A673 (cell line): ENCODE measurements around the gene CHD8. TPM values are rescaled to one million over a fixed set of nuclear protein-coding genes. Genes with fewer than 3 reads are reported as not detected.

Experiments
- BruUV-seq: library from RNA; stranded (reverse); fragments of 400-500 nt; replicated peaks from 2 replicates; lab custom pipeline; 2021; lab: Mats Ljungman, UMichigan
- CTCF ChIA-PET: fragments of 300-600 bp; sonication (Branson Sonifier 250); formaldehyde crosslinking; loops from one replicate; lab custom pipeline; 2022; ENCODE audit warnings: antibody characterized with exemption; lab: Charles Lee
- POLR2A ChIA-PET: fragments of 300-600 bp; sonication (Branson Sonifier 250); formaldehyde crosslinking; loops from one replicate; lab custom pipeline; 2022; ENCODE audit warnings: antibody characterized with exemption; ENCODE audit not compliant: low non-redundant PET; lab: Charles Lee
- DNase-seq: peaks from one replicate; pipeline ENCODE4 v3.0.0-alpha.2; 2015; ENCODE audit warnings: low spot score
- H3K27ac ChIP-seq: fragments of 200-600 bp; sonication (generic); 2 replicates; pipeline ENCODE4 v1.5.1; 2016; ENCODE audit warnings: mixed run types, low read depth, mild to moderate bottlenecking, mixed read lengths, antibody characterized with exemption, low read length; ENCODE audit not compliant: poor library complexity, severe bottlenecking
- H3K27me3 ChIP-seq: fragments of 200-600 bp; sonication (generic); replicated peaks from 2 replicates; pipeline ENCODE4 v1.6.1; 2017; ENCODE audit warnings: mixed run types, low read depth, mild to moderate bottlenecking, mixed read lengths, antibody characterized with exemption, low read length; ENCODE audit not compliant: insufficient read depth, poor library complexity
- H3K36me3 ChIP-seq: fragments of 200-600 bp; sonication (generic); 2 replicates; pipeline ENCODE4 v1.6.1; 2016; ENCODE audit warnings: mixed run types, mild to moderate bottlenecking, mixed read lengths, antibody characterized with exemption, low read length; ENCODE audit not compliant: insufficient read depth, poor library complexity, severe bottlenecking
- H3K4me1 ChIP-seq: fragments of 200-600 bp; sonication (generic); 2 replicates; pipeline ENCODE4 v1.6.1; 2017; ENCODE audit warnings: mixed run types, mild to moderate bottlenecking, mixed read lengths, antibody characterized with exemption, low read length; ENCODE audit not compliant: insufficient read depth, poor library complexity, severe bottlenecking
- H3K4me3 ChIP-seq: fragments of 200-600 bp; sonication (generic); 2 replicates; pipeline ENCODE4 v1.5.1; 2016; ENCODE audit warnings: low read depth, mixed run types, mild to moderate bottlenecking, mixed read lengths, low read length; ENCODE audit not compliant: poor library complexity, severe bottlenecking
- H3K9me3 ChIP-seq: fragments of 200-600 bp; sonication (generic); 2 replicates; pipeline ENCODE4 v1.6.1; 2016; ENCODE audit warnings: mixed run types, low read depth, mild to moderate bottlenecking, mixed read lengths, antibody characterized with exemption, low read length; ENCODE audit not compliant: poor library complexity, severe bottlenecking
- CTCF ChIP-seq: fragments of 300-800, 200-600 bp; sonication (generic); conservative IDR thresholded peaks from 2 replicates; pipeline ENCODE4 v1.5.1; 2017; ENCODE audit warnings: low read depth, mild to moderate bottlenecking, antibody characterized with exemption, low read length, moderate library complexity, mixed read lengths
- EZH2 ChIP-seq: fragments of 200-600 bp; sonication (generic); IDR thresholded peaks from 2 replicates; pipeline ENCODE4 v1.6.1; 2017; ENCODE audit warnings: borderline replicate concordance, low read depth, mild to moderate bottlenecking, mixed read lengths, antibody characterized with exemption, low read length; ENCODE audit not compliant: poor library complexity, severe bottlenecking
- intact Hi-C: fragments of 100-400 bp; cut with micrococcal nuclease; formaldehyde crosslinking; loops from one replicate; pipeline ENCODE4 v1.10.0; 2022; ENCODE audit not compliant: unreplicated experiment
- total RNA-seq: library from RNA; stranded (reverse); gene quantifications from 2 replicates; pipeline ENCODE4 v1.2.3, GENCODE V29; 2021

The CHD8 gene
- total RNA-seq, 1 experiment from 2014 or later, result 128 TPM

DNA sequence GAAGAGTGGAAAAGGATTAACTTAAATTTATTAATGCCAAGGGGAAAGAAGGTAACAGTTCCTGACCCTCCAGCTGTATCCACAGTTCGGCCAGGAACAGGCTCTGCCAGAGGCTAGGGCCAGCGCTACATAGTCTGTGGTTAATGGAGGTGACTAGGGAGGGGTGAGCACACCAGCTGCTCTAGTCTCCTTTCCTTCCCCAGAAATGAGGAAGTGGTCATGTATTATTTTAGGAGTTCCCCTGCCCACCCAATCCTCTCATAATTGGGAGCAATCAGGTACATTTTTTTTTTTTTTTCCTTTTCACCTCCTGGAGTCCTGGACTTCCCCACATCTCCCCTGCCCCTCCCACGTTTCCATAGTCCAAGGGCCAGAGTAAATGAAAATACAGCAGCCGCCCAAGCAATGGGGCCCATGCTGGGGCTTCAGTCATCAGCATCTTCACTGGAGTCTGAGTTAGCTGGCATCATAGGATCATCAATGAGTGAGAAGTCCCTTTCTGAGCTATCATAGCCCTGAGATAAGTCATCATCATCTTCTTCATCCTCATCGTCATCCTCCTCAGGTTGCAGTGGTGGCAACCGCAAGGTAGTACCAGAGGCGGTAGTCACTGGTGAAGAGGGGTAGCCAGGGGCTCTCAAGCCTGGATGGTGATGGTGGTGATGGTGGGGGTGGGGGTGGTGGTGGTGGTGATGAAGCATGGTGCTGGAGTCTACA, 70.6 kb downstream of the CHD8 start:
- no peak for DNase-seq
- CTCF ChIA-PET, result no interaction called here
- H3K9me3 ChIP-seq, result no peaks in the 10 kb centered on the region

GRCh38 chr14:21384494-21384851, 71.5 kb downstream of the CHD8 start:
- Histone ChIP-seq H3K4me3 (peak overlapping the region; percentile 75), H3K4me1 (peaks cover 22% of the 10 kb centered on the region), H3K27me3 (no peaks in the 10 kb centered on the region), H3K9me3 (no peaks in the 10 kb centered on the region), H3K36me3 (peaks cover 39% of the 10 kb centered on the region), H3K27ac (peak overlapping the region; percentile 96)
- no peak for DNase-seq
- TF ChIP-seq EZH2 (no peak), CTCF (no peak)
- TSS peak; percentile 59 for BruUV-seq
- ChIA-PET CTCF (no interaction called here), POLR2A (interaction anchor here (0.7 to 0.9 kb wide), 2 partner anchors 313 to 314 kb away, joined by 5 to 8 read pairs; no protein-coding TSS in a partner anchor)
- intact Hi-C loops, result loop anchor here (5.0 kb wide), 2 partner anchors 117 to 173 kb away; partner anchors contain the start of gene HNRNPC

More for the DNA sequence above, 70.6 kb downstream of the CHD8 start:
- no TSS peak for BruUV-seq
- no peaks in the 10 kb centered on the region for H3K27me3 ChIP-seq
- no peak overlapping the region for H3K4me3 ChIP-seq
- POLR2A ChIA-PET, result no interaction called here
- intact Hi-C loops, result no loop called here
- H3K4me1 ChIP-seq, result peaks cover 22% of the 10 kb centered on the region
- no peak for TF ChIP-seq CTCF
- no peak for TF ChIP-seq EZH2
- peaks cover 47% of the 10 kb centered on the region for H3K36me3 ChIP-seq
- H3K27ac ChIP-seq, result peak overlapping the region; percentile 96

- peak; percentile 99 for DNase-seq
- TF ChIP-seq CTCF (no peak), EZH2 (no peak)
- ChIA-PET POLR2A (interaction anchor here (0.7 to 0.9 kb wide), 2 partner anchors 312 to 313 kb away, joined by 5 to 8 read pairs; no protein-coding TSS in a partner anchor), CTCF (no interaction called here)
- Histone ChIP-seq H3K27ac (peak within 1 kb of the TSS; percentile 96), H3K9me3 (no peaks in the 10 kb centered on the region), H3K36me3 (peaks cover 34% of the 10 kb centered on the region), H3K4me1 (peaks cover 22% of the 10 kb centered on the region), H3K27me3 (no peaks in the 10 kb centered on the region), H3K4me3 (peak within 1 kb of the TSS; percentile 75)
- intact Hi-C loops, result loop anchor here (5.0 kb wide), 2 partner anchors 117 to 173 kb away; partner anchors contain the start of gene HNRNPC
- no TSS peak for BruUV-seq
These were observed 72.0 kb downstream of the CHD8 start, which contains the start of gene SUPT16H for GRCh38 chr14:21383848-21384493. Gene SUPT16H, minus strand, starts transcription at chr14:21384019. Its CDS starts 92 bp downstream, at chr14:21383927.
